GM13976 (cell line): ENCODE data around the gene KIFBP.

Source experiments
- DNase-seq: peaks from one replicate; pipeline ENCODE4 v3.0.0; 2012; ENCODE audit warnings: low spot score
- CTCF ChIP-seq: IDR thresholded peaks from 2 replicates; pipeline ENCODE4 v1.5.1; 2012; ENCODE audit warnings: borderline replicate concordance, mild to moderate bottlenecking; ENCODE audit not compliant: insufficient read depth; ENCODE audit errors: extremely low read depth, missing control alignments, control extremely low read depth
- in situ Hi-C: fragments of 300-500 bp; cut with MboI; formaldehyde crosslinking; loops from one replicate; pipeline ENCODE4 v1.12.0; 2022; ENCODE audit warnings: low sequenced_read_pairs, mixed read lengths, inconsistent platforms; ENCODE audit not compliant: unreplicated experiment

The KIFBP gene

GRCh38 chr10:69049566-69049961 lies 61.0 kb downstream of the KIFBP start:
- in situ Hi-C loops = no loop called here
- TF ChIP-seq CTCF = no peak
- DNase-seq = no peak

GRCh38 chr10:69051303-69051702 lies 62.7 kb downstream of the KIFBP start:
- in situ Hi-C loops = no loop called here
- DNase-seq = peak; percentile 76
- no peak for TF ChIP-seq CTCF

GRCh38 chr10:69051710-69052487 lies 63.3 kb downstream of the KIFBP start:
- DNase-seq = no peak
- in situ Hi-C loops = no loop called here
- TF ChIP-seq CTCF = no peak

GRCh38 chr10:69052736-69053135 lies 64.1 kb downstream of the KIFBP start:
- in situ Hi-C loops = no loop called here
- DNase-seq = no peak
- TF ChIP-seq CTCF = no peak

GRCh38 chr10:69055241-69055640 lies 66.6 kb downstream of the KIFBP start:
- TF ChIP-seq CTCF = no peak
- in situ Hi-C loops = no loop called here
- DNase-seq = no peak

GRCh38 chr10:69056129-69056528 lies 67.5 kb downstream of the KIFBP start:
- in situ Hi-C loops = no loop called here
- DNase-seq = peak; percentile 53
- no peak for TF ChIP-seq CTCF
